Measurements from ENCODE around the gene SAMM50.

Gene SAMM50

DNA sequence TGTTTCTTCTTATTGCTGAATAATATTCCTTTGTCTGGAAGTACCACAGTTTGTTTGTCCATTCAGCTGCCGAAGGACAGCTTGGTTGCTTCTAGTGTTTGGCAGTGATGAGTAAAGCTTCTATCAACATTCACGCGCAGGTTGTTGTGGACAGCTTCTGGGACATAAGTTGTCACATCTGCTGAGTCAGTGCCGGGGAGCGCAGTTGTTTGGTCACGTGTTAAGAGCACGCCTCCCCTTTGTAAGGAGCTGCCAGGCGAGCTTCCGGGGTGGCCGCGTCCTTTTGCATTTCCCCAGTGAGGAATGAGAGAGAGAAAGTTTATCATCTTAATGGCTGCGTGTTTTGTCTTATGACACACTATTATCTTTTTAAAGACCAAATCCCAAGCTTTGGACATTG is 30.3 kb downstream of the SAMM50 start:
- no peaks in the 10 kb centered on the region for H3K27me3 ChIP-seq (ENCODE audit: control insufficient read depth, insufficient read depth, low read length)
- no peaks in the 10 kb centered on the region for H3K9me3 ChIP-seq (replicated peaks; ENCODE audit: low read length)
- peaks cover 72% of the 10 kb centered on the region for H3K36me3 ChIP-seq (ENCODE audit: insufficient read depth, low read length)
- no peak overlapping the region for H3K9ac ChIP-seq (ENCODE audit: low read depth, low read length)
- no peak overlapping the region for H3K4me3 ChIP-seq (ENCODE audit: low read length)
- no peak overlapping the region for H3K4me2 ChIP-seq (ENCODE audit: low read length)
- no peaks in the 10 kb centered on the region for H3K4me1 ChIP-seq (ENCODE audit: control insufficient read depth, insufficient read depth, low read length)

DNA sequence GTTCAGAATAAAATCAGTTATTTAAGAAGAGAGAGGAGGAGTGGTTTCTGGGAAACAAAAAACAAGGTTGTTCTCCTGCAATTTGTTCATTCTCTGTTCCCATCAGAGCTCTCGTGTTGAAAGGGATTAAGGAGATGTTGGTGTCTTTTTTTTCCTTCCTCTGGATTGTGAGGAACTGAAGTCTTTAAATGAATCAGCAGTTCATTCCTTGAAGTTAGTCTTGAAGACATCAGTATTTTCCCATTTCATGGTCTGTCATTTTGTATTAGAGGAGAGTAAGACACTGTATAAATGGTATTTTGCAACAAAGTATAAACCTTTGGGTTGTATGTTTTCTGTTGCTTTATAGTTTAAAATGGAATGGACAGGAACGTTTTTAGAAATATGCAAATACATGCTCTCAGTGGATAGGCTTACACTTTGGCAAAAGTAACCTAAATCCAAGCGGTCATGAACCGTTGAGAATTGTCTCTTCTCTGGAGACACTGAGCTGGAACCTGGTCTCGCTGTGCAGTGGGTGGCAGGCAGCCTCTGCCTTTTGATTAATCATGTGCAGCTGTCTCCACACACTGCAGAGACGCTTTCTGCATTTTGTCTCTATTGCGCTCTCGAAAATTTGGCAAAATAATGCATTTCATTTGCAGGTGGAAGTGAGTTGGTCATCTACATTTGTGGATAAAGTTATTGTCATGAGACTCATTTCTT is 33.0 kb downstream of the SAMM50 start:
- H3K4me1 ChIP-seq (ENCODE audit: control insufficient read depth, insufficient read depth, low read length): peaks cover 4% of the 10 kb centered on the region

DNA sequence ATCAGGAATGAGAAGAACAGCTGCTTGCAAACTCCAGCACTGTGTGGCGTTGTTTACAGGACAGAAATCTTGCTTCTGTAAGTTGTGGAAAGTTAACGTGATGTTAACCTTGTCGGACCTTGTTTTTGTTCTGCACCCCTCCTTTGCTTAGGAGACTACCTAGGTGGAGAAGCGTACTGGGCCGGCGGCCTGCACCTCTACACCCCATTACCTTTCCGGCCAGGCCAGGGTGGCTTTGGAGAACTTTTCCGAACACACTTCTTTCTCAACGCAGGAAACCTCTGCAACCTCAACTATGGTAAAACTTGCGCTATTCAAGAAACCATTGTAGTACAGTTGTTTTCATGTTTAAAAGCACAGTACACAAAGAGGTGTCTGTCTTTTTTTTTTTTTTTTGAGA is 33.7 kb downstream of the SAMM50 start:
- Histone ChIP-seq H3K9me3 (replicated peaks; ENCODE audit: low read length) (no peaks in the 10 kb centered on the region), H3K36me3 (ENCODE audit: insufficient read depth, low read length) (peaks cover 71% of the 10 kb centered on the region), H3K4me2 (ENCODE audit: low read length) (no peak overlapping the region), H3K9ac (ENCODE audit: low read depth, low read length) (no peak overlapping the region), H3K27me3 (ENCODE audit: control insufficient read depth, insufficient read depth, low read length) (no peaks in the 10 kb centered on the region), H3K4me3 (ENCODE audit: low read length) (no peak overlapping the region), H3K4me1 (ENCODE audit: control insufficient read depth, insufficient read depth, low read length) (peaks cover 4% of the 10 kb centered on the region)

More for the DNA sequence above, 33.0 kb downstream of the SAMM50 start:
- Histone ChIP-seq H3K27me3 (ENCODE audit: control insufficient read depth, insufficient read depth, low read length) (no peaks in the 10 kb centered on the region), H3K9me3 (replicated peaks; ENCODE audit: low read length) (no peaks in the 10 kb centered on the region), H3K36me3 (ENCODE audit: insufficient read depth, low read length) (peaks cover 75% of the 10 kb centered on the region), H3K4me2 (ENCODE audit: low read length) (no peak overlapping the region), H3K9ac (ENCODE audit: low read depth, low read length) (no peak overlapping the region), H3K4me3 (ENCODE audit: low read length) (no peak overlapping the region)

DNA sequence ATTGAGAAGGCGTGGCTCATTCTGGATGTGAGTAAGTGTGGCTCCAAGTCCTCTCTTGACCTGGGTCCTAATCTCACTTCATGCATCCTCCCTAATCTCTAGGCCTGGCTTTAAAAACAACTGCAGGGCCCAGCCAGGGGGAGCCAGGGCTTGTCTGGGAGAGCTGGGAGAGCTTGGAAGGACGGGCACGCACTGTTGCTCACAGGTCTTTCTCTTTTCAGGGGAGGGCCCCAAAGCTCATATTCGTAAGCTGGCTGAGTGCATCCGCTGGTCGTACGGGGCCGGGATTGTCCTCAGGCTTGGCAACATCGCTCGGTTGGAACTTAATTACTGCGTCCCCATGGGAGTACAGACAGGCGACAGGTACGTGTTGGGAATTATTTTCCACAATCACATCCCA is 34.8 kb downstream of the SAMM50 start:
- Histone ChIP-seq H3K9ac (ENCODE audit: low read depth, low read length) (no peak overlapping the region), H3K27me3 (ENCODE audit: control insufficient read depth, insufficient read depth, low read length) (no peaks in the 10 kb centered on the region), H3K4me3 (ENCODE audit: low read length) (no peak overlapping the region), H3K4me1 (ENCODE audit: control insufficient read depth, insufficient read depth, low read length) (peaks cover 4% of the 10 kb centered on the region), H3K36me3 (ENCODE audit: insufficient read depth, low read length) (peaks cover 77% of the 10 kb centered on the region), H3K4me2 (ENCODE audit: low read length) (no peak overlapping the region), H3K9me3 (replicated peaks; ENCODE audit: low read length) (no peaks in the 10 kb centered on the region)

DNA sequence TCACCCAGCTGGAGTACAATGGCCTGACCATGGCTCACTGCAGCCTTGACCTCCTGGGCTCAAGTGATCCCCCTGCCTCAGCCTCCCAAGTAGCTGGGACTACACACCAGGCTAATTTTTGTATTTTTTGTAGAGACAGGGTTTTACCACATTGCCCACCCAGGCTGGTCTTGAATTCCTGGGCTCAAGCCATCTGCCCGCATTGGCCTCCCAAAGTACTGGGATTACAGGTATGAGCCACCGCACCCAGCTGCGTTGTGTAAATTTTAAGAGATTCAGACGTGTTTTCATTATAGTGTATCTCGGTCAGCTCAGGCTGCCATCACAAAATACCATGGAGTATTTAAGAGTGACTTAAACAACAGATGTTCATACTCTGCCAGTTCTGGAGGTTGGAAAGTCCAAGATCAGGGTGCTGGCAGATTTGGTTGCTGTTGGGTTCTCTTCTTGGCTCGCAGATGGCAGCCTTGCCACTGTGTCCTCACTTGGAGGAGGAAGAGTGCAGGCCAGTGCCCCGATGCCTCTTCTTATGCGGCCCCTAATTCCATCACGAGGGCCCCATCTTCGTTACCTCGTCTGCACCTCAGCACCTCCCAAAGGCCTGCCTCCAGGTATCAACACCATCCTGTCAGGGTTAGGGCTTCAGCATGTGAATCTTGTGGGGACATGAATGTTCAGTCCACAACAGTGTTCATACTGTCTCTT is 36.2 kb downstream of the SAMM50 start:
- no peak overlapping the region for H3K4me2 ChIP-seq (ENCODE audit: low read length)
- H3K9ac ChIP-seq (ENCODE audit: low read depth, low read length): no peak overlapping the region
- no peaks in the 10 kb centered on the region for H3K27me3 ChIP-seq (ENCODE audit: control insufficient read depth, insufficient read depth, low read length)
- no peak overlapping the region for H3K4me3 ChIP-seq (ENCODE audit: low read length)
- H3K36me3 ChIP-seq (ENCODE audit: insufficient read depth, low read length): peaks cover 79% of the 10 kb centered on the region
- H3K4me1 ChIP-seq (ENCODE audit: control insufficient read depth, insufficient read depth, low read length): peaks cover 4% of the 10 kb centered on the region
- H3K9me3 ChIP-seq (replicated peaks; ENCODE audit: low read length): no peaks in the 10 kb centered on the region

DNA sequence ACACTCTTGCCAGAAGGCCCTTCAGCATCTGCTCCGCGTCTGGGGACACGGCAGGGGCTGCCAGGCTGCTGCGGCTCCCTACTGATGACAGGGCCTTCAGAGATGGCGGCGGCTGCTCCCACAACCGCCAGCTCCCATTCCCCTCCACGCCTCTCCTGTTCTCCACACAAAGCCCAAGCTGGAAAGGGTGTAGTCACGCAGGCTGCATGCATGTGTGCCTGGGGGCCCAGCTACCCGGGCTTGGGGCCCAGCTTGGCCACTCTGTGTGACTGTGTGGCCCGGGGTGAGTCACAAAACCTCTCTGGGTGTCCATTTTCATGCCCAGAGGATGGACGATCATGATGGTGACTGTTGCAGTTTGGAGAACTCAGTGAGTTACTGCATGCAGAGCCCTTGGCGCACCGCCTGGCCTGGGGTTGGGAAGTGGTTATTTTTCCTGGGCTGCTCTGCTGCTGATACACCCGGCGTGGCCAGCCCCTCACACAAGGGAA is 37.1 kb downstream of the SAMM50 start:
- Histone ChIP-seq H3K9ac (ENCODE audit: low read depth, low read length) (no peak overlapping the region), H3K4me2 (ENCODE audit: low read length) (no peak overlapping the region), H3K4me1 (ENCODE audit: control insufficient read depth, insufficient read depth, low read length) (peaks cover 4% of the 10 kb centered on the region), H3K36me3 (ENCODE audit: insufficient read depth, low read length) (peaks cover 80% of the 10 kb centered on the region), H3K27me3 (ENCODE audit: control insufficient read depth, insufficient read depth, low read length) (no peaks in the 10 kb centered on the region), H3K4me3 (ENCODE audit: low read length) (no peak overlapping the region), H3K9me3 (replicated peaks; ENCODE audit: low read length) (no peaks in the 10 kb centered on the region)

DNA sequence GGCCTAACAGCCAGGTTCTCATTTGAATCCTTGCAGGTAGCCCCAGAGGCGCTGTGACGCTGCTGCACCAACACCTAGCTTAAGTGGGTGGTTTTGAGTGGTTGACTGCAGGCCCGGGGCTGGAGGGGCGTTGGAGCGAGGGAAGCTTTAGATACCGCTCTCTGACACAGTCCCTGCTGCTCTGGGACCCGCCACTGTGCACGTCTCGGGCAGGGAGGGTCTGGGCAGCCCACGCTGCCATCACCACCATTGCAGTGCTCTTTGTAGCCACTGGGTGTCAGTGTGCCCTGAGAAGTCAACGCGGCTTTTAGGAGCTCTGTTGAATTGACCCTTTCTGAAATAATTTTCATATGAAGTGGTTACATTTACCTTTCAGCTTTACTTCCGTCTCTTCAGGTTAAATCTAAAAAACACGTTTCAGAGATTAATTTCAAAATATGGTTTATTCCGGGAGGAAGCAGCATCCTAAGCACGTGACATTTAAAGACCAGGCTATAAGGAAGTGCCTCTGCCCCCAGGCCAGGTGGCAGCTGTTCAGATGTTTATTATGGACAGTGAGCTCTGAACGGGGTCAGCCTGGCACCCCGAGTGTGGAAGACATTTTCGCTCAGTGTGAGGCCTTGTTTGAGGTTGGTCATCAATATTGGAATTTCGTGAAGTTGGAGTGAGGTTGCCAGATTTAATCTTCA is 38.0 kb downstream of the SAMM50 start:
- no peaks in the 10 kb centered on the region for H3K27me3 ChIP-seq (ENCODE audit: control insufficient read depth, insufficient read depth, low read length)
- peaks cover 78% of the 10 kb centered on the region for H3K36me3 ChIP-seq (ENCODE audit: insufficient read depth, low read length)
- H3K9ac ChIP-seq (ENCODE audit: low read depth, low read length): no peak overlapping the region
- no peaks in the 10 kb centered on the region for H3K9me3 ChIP-seq (replicated peaks; ENCODE audit: low read length)
- no peak overlapping the region for H3K4me3 ChIP-seq (ENCODE audit: low read length)
- peaks cover 4% of the 10 kb centered on the region for H3K4me1 ChIP-seq (ENCODE audit: control insufficient read depth, insufficient read depth, low read length)
- no peak overlapping the region for H3K4me2 ChIP-seq (ENCODE audit: low read length)

DNA sequence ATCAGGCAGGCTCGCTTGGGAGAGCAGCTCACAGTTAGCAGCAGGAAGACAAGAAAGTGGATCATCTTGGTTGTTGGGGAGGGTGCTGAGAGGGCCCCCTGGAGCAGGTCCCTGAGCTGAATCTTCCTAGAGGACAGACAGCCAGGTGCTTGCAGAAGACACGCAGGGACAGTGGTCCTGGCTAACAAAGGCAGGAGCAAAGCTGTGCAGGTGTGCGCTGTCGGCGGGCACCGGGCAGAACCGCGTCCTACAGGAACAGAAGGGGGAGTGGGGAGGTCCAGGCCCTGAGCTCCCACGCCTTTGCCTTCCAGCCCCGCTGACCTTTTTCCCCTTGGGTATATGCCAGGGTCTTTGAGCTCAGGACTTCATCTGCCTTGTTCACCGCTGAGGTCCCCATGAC is 38.8 kb downstream of the SAMM50 start:
- Histone ChIP-seq H3K4me3 (ENCODE audit: low read length) (no peak overlapping the region), H3K9ac (ENCODE audit: low read depth, low read length) (no peak overlapping the region), H3K27me3 (ENCODE audit: control insufficient read depth, insufficient read depth, low read length) (no peaks in the 10 kb centered on the region), H3K4me1 (ENCODE audit: control insufficient read depth, insufficient read depth, low read length) (peaks cover 4% of the 10 kb centered on the region), H3K4me2 (ENCODE audit: low read length) (no peak overlapping the region), H3K36me3 (ENCODE audit: insufficient read depth, low read length) (peaks cover 81% of the 10 kb centered on the region), H3K9me3 (replicated peaks; ENCODE audit: low read length) (no peaks in the 10 kb centered on the region)

DNA sequence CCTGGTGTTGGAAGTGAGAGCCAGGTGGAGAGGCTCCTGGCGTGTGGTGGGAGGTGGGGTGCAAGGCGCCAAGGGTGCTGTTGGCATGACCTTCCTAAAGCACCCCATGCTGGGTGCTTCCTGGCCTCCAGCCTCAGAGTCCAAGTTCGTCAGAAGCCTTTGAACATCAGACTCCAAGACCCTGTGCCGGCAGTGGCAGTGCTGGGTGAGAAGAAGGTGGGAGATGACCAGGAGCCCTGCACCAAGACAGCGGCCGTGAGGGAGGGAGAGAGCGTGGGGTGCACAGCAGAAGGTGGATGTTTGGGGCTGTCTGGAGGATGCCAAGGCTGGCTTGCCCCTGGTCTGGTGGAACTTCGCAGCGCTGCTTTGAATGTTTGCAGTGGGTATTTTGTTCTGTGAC is 39.2 kb downstream of the SAMM50 start:
- H3K4me3 ChIP-seq (ENCODE audit: low read length): no peak overlapping the region
- peaks cover 83% of the 10 kb centered on the region for H3K36me3 ChIP-seq (ENCODE audit: insufficient read depth, low read length)
- H3K27me3 ChIP-seq (ENCODE audit: control insufficient read depth, insufficient read depth, low read length): no peaks in the 10 kb centered on the region
- peaks cover 4% of the 10 kb centered on the region for H3K4me1 ChIP-seq (ENCODE audit: control insufficient read depth, insufficient read depth, low read length)
- no peaks in the 10 kb centered on the region for H3K9me3 ChIP-seq (replicated peaks; ENCODE audit: low read length)
- H3K4me2 ChIP-seq (ENCODE audit: low read length): no peak overlapping the region
- no peak overlapping the region for H3K9ac ChIP-seq (ENCODE audit: low read depth, low read length)

DNA sequence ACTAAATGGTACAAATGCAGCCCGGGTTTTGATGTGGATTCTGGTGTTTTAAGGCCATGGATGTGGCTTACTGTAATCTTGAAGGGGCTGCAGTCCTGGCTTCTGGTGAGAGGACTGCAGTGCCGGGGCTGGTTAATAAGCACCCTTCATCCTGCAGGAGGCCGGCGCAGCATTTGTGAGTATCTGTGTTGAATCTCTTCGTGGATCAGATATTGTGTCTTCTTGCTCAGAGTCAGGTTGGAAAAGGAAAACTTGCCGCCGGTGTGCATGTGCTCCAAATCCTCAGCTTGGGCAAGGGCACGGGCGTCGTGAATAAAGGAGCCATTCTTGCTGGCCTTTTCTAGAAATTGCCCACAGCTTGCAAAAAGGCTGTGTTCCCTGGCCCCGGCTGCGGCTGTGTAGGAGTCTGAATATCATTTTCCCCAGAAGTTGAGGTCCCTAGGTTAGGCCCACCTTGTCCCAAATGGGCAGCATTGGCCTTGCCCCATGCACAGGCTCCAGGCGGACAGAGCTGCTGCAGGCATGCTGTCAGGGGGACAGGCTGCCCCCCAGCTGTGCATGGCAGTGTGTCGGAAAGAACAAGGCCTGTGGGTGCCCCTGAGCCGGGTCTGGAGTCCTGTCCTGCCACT is 39.9 kb downstream of the SAMM50 start:
- Histone ChIP-seq H3K9me3 (replicated peaks; ENCODE audit: low read length) (no peaks in the 10 kb centered on the region), H3K9ac (ENCODE audit: low read depth, low read length) (no peak overlapping the region), H3K27me3 (ENCODE audit: control insufficient read depth, insufficient read depth, low read length) (no peaks in the 10 kb centered on the region), H3K4me3 (ENCODE audit: low read length) (no peak overlapping the region), H3K4me2 (ENCODE audit: low read length) (no peak overlapping the region), H3K4me1 (ENCODE audit: control insufficient read depth, insufficient read depth, low read length) (peaks cover 4% of the 10 kb centered on the region), H3K36me3 (ENCODE audit: insufficient read depth, low read length) (peaks cover 77% of the 10 kb centered on the region)

DNA sequence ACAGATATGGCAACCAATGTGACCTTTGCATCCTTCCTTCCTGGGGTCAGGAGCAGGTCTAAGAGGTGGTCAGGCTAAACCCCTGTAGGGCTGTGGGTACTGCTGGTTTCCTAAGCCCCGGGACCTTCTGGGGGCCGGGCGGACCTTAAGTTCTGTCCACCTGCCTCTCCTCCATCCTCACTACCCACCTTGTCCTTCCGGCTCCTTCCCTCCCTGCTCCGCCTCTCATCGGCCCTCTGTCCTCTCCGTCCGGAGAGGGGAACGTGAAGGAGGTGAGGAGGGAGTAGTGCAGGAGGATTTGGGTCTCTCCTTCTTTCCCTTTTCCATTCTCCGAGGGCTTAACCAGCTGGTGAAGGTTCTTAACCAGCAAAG is 40.5 kb downstream of the SAMM50 start:
- Histone ChIP-seq H3K4me3 (ENCODE audit: low read length) (no peak overlapping the region), H3K27me3 (ENCODE audit: control insufficient read depth, insufficient read depth, low read length) (no peaks in the 10 kb centered on the region), H3K4me1 (ENCODE audit: control insufficient read depth, insufficient read depth, low read length) (peaks cover 4% of the 10 kb centered on the region), H3K9ac (ENCODE audit: low read depth, low read length) (no peak overlapping the region), H3K4me2 (ENCODE audit: low read length) (no peak overlapping the region), H3K36me3 (ENCODE audit: insufficient read depth, low read length) (peaks cover 70% of the 10 kb centered on the region), H3K9me3 (replicated peaks; ENCODE audit: low read length) (no peaks in the 10 kb centered on the region)

Measured in skeletal muscle satellite cell (primary cell).